ENCODE results near the gene CXXC5.

Gene CXXC5

GRCh38 chr5:139666551-139666950, 18.4 kb downstream of the CXXC5 start:
- DNase-seq (ENCODE audit: low read depth), result no peak

- no peak for DNase-seq (ENCODE audit: low read depth)
Observed at GRCh38 chr5:139667001-139667729, 19.0 kb downstream of the CXXC5 start.

GRCh38 chr5:139667730-139668063, 19.5 kb downstream of the CXXC5 start:
- no peak for DNase-seq (ENCODE audit: low read depth)

- DNase-seq (ENCODE audit: low read depth), result no peak
Observed at GRCh38 chr5:139668064-139668880, 20.1 kb downstream of the CXXC5 start.

- DNase-seq (ENCODE audit: low read depth), result no peak
Observed at GRCh38 chr5:139668924-139669661, 20.9 kb downstream of the CXXC5 start.

- DNase-seq (ENCODE audit: low read depth), result no peak
Observed at GRCh38 chr5:139669662-139670368, 21.7 kb downstream of the CXXC5 start.

GRCh38 chr5:139670369-139671095, 22.4 kb downstream of the CXXC5 start:
- no peak for DNase-seq (ENCODE audit: low read depth)

GRCh38 chr5:139671096-139671841, 23.1 kb downstream of the CXXC5 start:
- DNase-seq (ENCODE audit: low read depth), result no peak

- no peak for DNase-seq (ENCODE audit: low read depth)
Observed at GRCh38 chr5:139675213-139675612, 27.1 kb downstream of the CXXC5 start.

GRCh38 chr5:139675825-139676224, 27.7 kb downstream of the CXXC5 start:
- no peak for DNase-seq (ENCODE audit: low read depth)

- no peak for DNase-seq (ENCODE audit: low read depth)
Observed at GRCh38 chr5:139676406-139676805, 28.3 kb downstream of the CXXC5 start.

GRCh38 chr5:139676951-139677735, 29.0 kb downstream of the CXXC5 start:
- no peak for DNase-seq (ENCODE audit: low read depth)

- no peak for DNase-seq (ENCODE audit: low read depth)
Observed at GRCh38 chr5:139677736-139678613, 29.8 kb downstream of the CXXC5 start.

GRCh38 chr5:139678751-139679750, 30.9 kb downstream of the CXXC5 start:
- DNase-seq (ENCODE audit: low read depth), result no peak

- no peak for DNase-seq (ENCODE audit: low read depth)
Observed at GRCh38 chr5:139680368-139681111, 32.4 kb downstream of the CXXC5 start.

- DNase-seq (ENCODE audit: low read depth), result no peak
Observed at GRCh38 chr5:139681112-139681458, 32.9 kb downstream of the CXXC5 start.

- no peak for DNase-seq (ENCODE audit: low read depth)
Observed at GRCh38 chr5:139681466-139681865, 33.3 kb downstream of the CXXC5 start.

All from stimulated activated CD8-positive, alpha-beta memory T cell treated with anti-CD3 and anti-CD28 coated beads, Interleukin-7, amount 100 ng/mL, for 24 hours (primary cell).